ENCODE data around the gene CDC73.

The CDC73 gene

GRCh38 chr1:193157360-193157759, 35.5 kb downstream of the CDC73 start:
- TF ChIP-seq CTCF (IDR thresholded peaks at IDR 0.05; ENCODE audit: insufficient read depth, low read depth, low read length, missing control alignments): no peak
- DNase-seq (ENCODE audit: low read depth): no peak
- no peak overlapping the region for H3K4me3 ChIP-seq (ENCODE audit: low read length)

GRCh38 chr1:193176113-193176512, 54.3 kb downstream of the CDC73 start:
- TF ChIP-seq CTCF (IDR thresholded peaks at IDR 0.05; ENCODE audit: insufficient read depth, low read depth, low read length, missing control alignments): no peak
- no peak for DNase-seq (ENCODE audit: low read depth)
- H3K4me3 ChIP-seq (ENCODE audit: low read length): no peak overlapping the region

- TF ChIP-seq CTCF (IDR thresholded peaks at IDR 0.05; ENCODE audit: insufficient read depth, low read depth, low read length, missing control alignments): no peak
- no peak for DNase-seq (ENCODE audit: low read depth)
- no peak overlapping the region for H3K4me3 ChIP-seq (ENCODE audit: low read length)
Measured at GRCh38 chr1:193176788-193177187, 55.0 kb downstream of the CDC73 start.

- DNase-seq (ENCODE audit: low read depth): no peak
- TF ChIP-seq CTCF (IDR thresholded peaks at IDR 0.05; ENCODE audit: insufficient read depth, low read depth, low read length, missing control alignments): no peak
Measured at GRCh38 chr1:193179094-193179493, 57.3 kb downstream of the CDC73 start.

GRCh38 chr1:193181536-193181935, 59.7 kb downstream of the CDC73 start:
- DNase-seq (ENCODE audit: low read depth): no peak
- no peak overlapping the region for H3K4me3 ChIP-seq (ENCODE audit: low read length)
- TF ChIP-seq CTCF (IDR thresholded peaks at IDR 0.05; ENCODE audit: insufficient read depth, low read depth, low read length, missing control alignments): no peak

More at GRCh38 chr1:193179094-193179493, 57.3 kb downstream of the CDC73 start:
- H3K4me3 ChIP-seq (ENCODE audit: low read length): no peak overlapping the region

- DNase-seq (ENCODE audit: low read depth): no peak
- TF ChIP-seq CTCF (IDR thresholded peaks at IDR 0.05; ENCODE audit: insufficient read depth, low read depth, low read length, missing control alignments): no peak
- H3K4me3 ChIP-seq (ENCODE audit: low read length): no peak overlapping the region
Measured at GRCh38 chr1:193181985-193182384, 60.2 kb downstream of the CDC73 start.

GRCh38 chr1:193183019-193183627, 61.3 kb downstream of the CDC73 start:
- H3K4me3 ChIP-seq (ENCODE audit: low read length): no peak overlapping the region
- TF ChIP-seq CTCF (IDR thresholded peaks at IDR 0.05; ENCODE audit: insufficient read depth, low read depth, low read length, missing control alignments): peak; percentile 72
- DNase-seq (ENCODE audit: low read depth): peak; percentile 66

All from epithelial cell of esophagus (primary cell).